Caki2 (cell line): Measurements from ENCODE around the gene SPEG. TPM values are rescaled to one million over a fixed set of nuclear protein-coding genes. Genes with fewer than 3 reads are reported as not detected.

ENCODE experiments used
- DNase-seq: peaks from one replicate; pipeline ENCODE4 v3.0.0-alpha.2; 2015; ENCODE audit warnings: low read depth
- in situ Hi-C: cut with HindIII; loops from 2 replicates; pipeline ENCODE4 v1.10.0; 2016; ENCODE audit warnings: low sequenced_read_pairs, low pct_unique_long_range_greater_than_20kb, mixed read lengths
- total RNA-seq: library from RNA; depleted of rRNA; stranded (reverse); fragments of >200 nt; shearing (Covaris generic); gene quantifications from 2 replicates; pipeline ENCODE4 v1.2.3, GENCODE V29; 2014; ENCODE audit warnings: low replicate concordance

The SPEG gene
- total RNA-seq, 1 experiment from 2014 or later, result 8.4 TPM

GRCh38 chr2:219497495-219498279, 63.0 kb downstream of the SPEG start:
- in situ Hi-C loops, result no loop called here
- DNase-seq, result peak; percentile 80

GRCh38 chr2:219498280-219499057, 63.8 kb downstream of the SPEG start, which contains the start of gene GMPPA:
Gene GMPPA, plus strand, starts transcription at chr2:219498891. Its CDS starts 1,085 bp downstream, at chr2:219499976.
- in situ Hi-C loops, result no loop called here
- DNase-seq, result peak; percentile 99

DNA sequence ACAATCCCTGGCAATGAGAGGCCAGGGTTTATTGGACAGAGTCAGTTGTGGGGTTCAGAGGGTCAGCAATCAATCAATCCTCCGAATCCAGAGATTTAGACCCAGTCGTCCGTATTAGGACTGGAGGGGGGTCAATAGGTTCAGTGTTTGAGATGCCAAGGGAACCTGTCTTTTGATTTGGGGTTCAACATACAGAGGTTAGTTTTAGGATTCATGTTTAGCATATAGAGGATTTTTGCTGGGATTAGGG, 64.3 kb downstream of the SPEG start:
- in situ Hi-C loops, result no loop called here
- no peak for DNase-seq

DNA sequence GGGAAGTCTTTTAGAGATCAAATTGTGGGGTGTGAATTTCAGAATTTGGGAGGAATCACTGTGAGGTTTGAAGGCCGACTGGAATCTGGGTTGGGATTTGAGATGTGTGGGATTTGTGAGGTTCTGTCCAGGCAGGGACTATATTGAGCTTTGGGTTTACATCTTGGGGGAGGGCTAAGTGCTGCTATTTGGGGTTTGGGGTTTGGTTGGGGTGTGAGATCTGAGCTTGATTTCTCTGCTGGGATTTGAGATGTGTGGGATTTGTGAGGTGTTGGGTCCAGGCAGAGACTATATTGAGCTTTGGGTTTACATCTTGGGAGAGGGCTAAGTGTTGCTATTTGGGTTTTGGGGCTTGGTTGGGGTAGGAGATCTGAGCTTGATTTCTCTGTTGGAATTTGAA, 64.9 kb downstream of the SPEG start:
- no peak for DNase-seq
- in situ Hi-C loops, result no loop called here

- no peak for DNase-seq
Measured at GRCh38 chr2:219500135-219500534, 65.5 kb downstream of the SPEG start.

DNA sequence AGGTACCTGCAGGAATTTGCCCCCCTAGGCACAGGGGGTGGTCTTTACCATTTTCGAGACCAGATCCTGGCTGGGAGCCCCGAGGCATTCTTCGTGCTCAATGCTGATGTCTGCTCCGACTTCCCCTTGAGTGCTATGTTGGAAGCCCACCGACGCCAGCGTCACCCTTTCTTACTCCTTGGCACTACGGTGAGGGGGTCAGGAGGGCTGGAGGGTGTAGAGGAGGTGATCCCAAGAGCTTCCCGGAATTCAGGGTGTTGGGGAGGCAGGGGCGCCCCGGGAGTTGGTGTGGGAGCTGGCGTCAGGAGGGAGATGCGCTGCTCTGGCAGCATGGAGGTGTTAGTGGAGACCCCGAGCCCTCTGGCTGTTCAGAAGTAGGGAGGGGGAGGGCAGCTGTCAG, 67.2 kb downstream of the SPEG start:
- in situ Hi-C loops, result no loop called here
- DNase-seq, result no peak

More at GRCh38 chr2:219500135-219500534, 65.5 kb downstream of the SPEG start:
- in situ Hi-C loops, result no loop called here

GRCh38 chr2:219502618-219503017, 68.0 kb downstream of the SPEG start:
- no peak for DNase-seq
- in situ Hi-C loops, result no loop called here

GRCh38 chr2:219505585-219505984, 70.9 kb downstream of the SPEG start:
- in situ Hi-C loops, result no loop called here
- no peak for DNase-seq

DNA sequence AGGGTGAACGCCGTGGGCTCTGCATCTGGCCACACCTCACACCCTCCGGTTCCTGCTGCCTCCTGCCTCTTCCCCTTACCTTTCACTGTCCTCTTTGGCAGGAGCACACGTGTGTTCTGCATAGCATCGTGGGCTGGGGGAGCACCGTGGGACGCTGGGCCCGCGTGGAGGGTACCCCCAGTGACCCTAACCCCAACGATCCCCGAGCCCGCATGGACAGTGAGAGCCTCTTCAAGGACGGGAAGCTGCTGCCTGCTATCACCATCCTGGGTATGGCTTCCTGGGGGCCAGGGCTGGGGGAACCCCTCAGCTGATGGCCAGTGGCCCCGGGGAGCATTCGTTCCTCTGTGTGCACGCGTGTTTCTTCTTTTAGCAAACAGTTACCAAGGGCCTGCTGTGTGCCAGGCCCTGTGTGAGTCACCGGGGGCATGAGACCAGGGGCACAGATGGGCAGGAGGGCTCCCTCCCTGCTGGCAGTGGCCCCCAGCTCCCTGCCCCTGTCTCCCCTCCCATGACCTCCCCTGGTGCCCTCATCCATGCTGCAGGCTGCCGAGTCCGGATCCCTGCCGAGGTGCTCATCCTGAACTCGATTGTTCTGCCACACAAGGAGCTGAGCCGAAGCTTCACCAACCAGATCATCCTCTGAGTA, 71.6 kb downstream of the SPEG start:
- DNase-seq, result no peak
- in situ Hi-C loops, result no loop called here

GRCh38 chr2:219506802-219507526, 72.3 kb downstream of the SPEG start:
- no peak for DNase-seq
- in situ Hi-C loops, result no loop called here

DNA sequence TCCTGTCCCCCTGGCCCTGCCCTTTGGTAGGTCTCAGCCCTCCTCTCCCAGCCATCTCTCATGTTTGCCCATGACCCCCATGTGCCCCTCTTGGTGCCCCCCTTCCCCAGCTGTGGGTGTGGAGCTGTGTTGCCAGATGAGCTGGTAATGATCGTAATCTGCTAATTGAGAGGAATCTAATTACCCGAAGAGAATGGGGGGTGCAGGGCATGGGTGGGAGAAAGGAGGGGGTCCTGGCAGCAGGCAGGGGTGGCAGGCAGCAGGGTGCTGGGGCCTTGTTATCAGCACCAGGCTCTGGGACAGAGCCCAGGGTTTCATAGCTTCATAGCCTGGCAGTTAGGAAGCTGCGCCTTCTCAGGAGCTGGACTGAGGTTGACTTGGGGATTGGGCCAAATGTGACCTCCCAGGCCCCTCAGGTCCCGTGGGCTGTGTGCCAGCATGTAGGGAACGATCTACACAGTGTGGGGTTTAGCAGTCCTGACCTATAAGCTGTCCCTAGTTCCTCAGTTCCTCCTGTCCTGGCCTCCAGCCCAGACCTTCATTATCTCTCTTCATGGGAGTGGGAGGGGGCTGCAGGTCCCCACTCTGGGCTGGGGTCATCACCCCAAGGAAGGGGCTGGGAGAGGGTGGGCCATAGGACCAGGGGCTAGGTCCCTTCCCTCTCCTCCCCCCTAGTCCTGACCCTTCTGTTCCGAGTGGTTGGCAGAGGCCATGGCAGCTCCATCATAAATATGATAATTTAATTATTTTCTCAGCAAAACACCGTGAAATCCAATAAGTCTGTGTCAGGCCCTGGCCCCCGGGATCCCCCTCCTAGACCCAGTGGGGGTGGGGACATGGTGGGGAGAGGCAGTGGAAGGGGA, 73.2 kb downstream of the SPEG start:
- in situ Hi-C loops, result no loop called here
- DNase-seq, result no peak

DNA sequence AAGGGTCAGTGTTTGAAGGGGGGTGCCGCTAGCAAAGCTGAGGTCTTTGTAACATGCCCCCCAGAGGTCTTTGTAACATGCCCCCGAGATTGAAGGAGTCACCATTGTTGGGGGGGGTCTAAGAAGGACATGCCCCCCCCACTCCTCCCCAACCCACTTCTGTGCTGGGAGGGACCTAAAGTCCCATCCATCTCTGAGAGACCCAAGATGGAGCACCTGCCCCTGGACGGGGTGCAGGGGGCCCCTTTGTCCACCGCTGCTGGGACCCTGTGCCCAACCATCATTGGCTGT, 73.7 kb downstream of the SPEG start:
- in situ Hi-C loops, result no loop called here
- no peak for DNase-seq

DNA sequence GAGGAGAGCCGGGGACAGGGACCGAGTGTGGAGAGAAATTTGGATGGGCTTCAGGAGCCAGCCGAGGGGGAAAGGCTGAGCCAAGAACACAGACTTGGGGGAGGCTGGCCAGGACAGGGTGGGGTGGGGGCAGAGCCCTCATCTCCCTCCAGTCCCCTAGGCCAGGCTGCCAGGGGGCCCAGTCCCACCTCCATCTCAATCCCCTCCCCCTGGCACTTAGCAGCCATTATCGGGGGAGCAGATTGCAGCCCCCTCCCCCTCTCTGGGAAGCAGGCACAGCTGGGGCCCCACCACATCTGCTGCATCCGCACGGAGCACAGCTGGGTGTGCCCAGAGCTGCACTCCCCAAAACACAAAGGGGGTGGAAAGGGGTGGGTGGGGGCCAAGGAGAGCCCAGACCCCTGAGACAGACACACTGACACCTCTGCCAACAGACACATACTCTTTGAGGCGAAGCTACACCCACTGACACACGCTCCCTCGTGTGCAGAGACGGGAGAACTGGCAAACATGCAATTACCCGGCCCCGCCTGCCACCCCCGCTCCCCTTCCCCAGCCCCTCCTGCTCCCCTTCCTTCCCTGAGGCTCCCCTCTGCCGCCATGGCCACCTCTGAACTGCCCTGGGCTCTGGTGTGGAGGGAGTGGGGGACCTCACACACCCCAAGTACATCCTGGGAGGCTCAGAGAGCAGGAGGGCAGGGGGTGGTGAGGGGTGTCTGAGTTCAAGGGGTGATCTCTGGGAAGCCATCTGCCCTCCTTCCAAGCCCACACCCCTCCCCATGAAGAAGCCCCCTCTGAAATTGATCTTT, 74.5 kb downstream of the SPEG start:
- in situ Hi-C loops, result no loop called here

DNA sequence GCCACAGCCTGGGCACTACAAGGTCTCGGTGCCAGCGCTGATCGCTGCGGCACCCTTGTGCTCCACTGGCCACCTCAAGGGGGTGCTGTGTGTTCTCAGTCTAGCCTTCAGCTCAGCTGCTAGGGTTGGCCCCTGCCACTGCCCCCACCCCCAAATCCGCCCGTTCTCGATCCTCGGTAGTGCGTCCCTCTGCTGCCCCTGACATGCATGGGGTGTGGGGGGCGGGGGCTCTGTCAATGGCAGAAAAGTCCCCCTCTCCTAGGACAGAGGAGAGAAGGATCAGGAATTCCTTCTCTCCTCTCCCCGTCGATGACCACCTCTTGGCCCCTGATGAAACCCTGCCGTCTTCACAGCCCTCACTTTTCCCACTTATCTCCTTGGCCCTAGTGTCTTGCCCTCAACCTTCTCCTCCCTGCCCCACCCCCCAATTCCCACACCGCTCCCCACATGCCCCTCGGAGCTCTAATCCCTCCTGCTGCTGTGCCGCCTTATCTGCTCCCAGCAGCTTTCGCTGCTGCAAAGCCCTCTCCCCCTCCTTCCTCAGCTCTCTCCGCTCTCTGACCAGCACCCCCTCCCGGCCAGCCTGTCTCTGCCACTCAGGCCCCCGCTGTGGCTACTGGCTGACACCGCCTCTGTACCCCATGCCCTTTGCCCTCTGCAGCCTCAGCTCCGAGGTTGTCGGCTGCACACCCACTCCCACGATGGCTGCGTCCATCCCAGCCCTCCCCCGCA, 75.3 kb downstream of the SPEG start:
- in situ Hi-C loops, result no loop called here
- DNase-seq, result peak; percentile 29

More for the DNA sequence above, 74.5 kb downstream of the SPEG start:
- no peak for DNase-seq

DNA sequence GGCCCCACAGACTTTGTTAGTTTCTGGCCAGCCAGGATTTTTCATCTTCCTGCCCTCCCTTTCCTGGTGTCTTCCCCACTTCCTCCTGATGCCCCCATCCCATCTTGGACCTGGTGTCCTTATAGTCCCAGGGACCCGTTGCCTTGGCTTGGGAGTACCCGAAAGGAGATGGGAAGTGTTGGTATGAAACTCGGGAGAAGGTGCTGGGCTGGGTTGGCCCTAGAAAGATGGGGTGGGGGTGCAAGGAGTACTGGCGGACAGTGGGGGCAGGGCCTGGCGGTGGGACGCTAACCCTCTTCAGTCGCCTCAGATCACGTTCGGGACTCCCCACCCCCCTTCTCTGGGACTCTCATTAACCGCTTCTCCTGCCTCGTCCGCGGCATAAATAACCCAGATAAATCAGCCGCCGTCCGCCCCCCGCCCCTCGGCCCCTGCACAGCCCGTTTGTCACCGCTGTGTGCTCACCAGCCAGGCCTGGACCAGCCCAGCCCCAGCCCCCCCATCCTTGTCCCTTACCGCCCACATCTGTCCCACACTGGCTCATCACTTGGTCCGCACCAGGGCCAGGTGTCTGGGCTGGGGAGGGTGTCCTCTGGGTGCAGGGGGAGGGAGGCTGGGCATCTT, 76.0 kb downstream of the SPEG start:
- in situ Hi-C loops, result no loop called here
- no peak for DNase-seq

- in situ Hi-C loops, result no loop called here
- DNase-seq, result no peak
Measured at GRCh38 chr2:219511547-219512325, 77.1 kb downstream of the SPEG start.
